GM19099 (cell line): Measurements from ENCODE around the gene SMAD9.

Experiments
- POLR2A ChIP-seq: IDR thresholded peaks from 3 replicates; pipeline ENCODE4 v1.6.1; 2011; ENCODE audit warnings: low read depth; ENCODE audit not compliant: insufficient read length; ENCODE audit errors: extremely low read depth

SMAD9 gene

GRCh38 chr13:36884235-36884634 is 35.8 kb downstream of the SMAD9 start:
- TF ChIP-seq POLR2A, result no peak

GRCh38 chr13:36883824-36884223 is 36.2 kb downstream of the SMAD9 start:
- no peak for TF ChIP-seq POLR2A

GRCh38 chr13:36882829-36883390 is 37.1 kb downstream of the SMAD9 start:
- TF ChIP-seq POLR2A, result no peak

- TF ChIP-seq POLR2A, result no peak
Observed at GRCh38 chr13:36880961-36881360, 39.1 kb downstream of the SMAD9 start.

GRCh38 chr13:36879218-36879938 is 40.7 kb downstream of the SMAD9 start:
- TF ChIP-seq POLR2A, result no peak

- TF ChIP-seq POLR2A, result no peak
Observed at GRCh38 chr13:36875961-36876360, 44.1 kb downstream of the SMAD9 start.

GRCh38 chr13:36875431-36875830 is 44.6 kb downstream of the SMAD9 start:
- TF ChIP-seq POLR2A, result no peak

- no peak for TF ChIP-seq POLR2A
Observed at GRCh38 chr13:36872621-36873020, 47.4 kb downstream of the SMAD9 start.

GRCh38 chr13:36870050-36870692 is 49.9 kb downstream of the SMAD9 start:
- no peak for TF ChIP-seq POLR2A

- TF ChIP-seq POLR2A, result no peak
Observed at GRCh38 chr13:36866232-36866631, 53.8 kb downstream of the SMAD9 start.

GRCh38 chr13:36865265-36865664 is 54.8 kb downstream of the SMAD9 start:
- no peak for TF ChIP-seq POLR2A

GRCh38 chr13:36862722-36863121 is 57.3 kb downstream of the SMAD9 start:
- no peak for TF ChIP-seq POLR2A

GRCh38 chr13:36862002-36862685 is 57.9 kb downstream of the SMAD9 start:
- TF ChIP-seq POLR2A, result no peak

GRCh38 chr13:36859259-36859658 is 60.8 kb downstream of the SMAD9 start:
- no peak for TF ChIP-seq POLR2A

GRCh38 chr13:36858290-36858689 is 61.7 kb downstream of the SMAD9 start:
- TF ChIP-seq POLR2A, result no peak

- TF ChIP-seq POLR2A, result no peak
Observed at GRCh38 chr13:36857253-36857652, 62.8 kb downstream of the SMAD9 start.
